SJSA1 (cell line): ENCODE measurements around the gene WFIKKN2. TPM values are rescaled to one million over a fixed set of nuclear protein-coding genes. Genes with fewer than 3 reads are reported as not detected.

ENCODE experiments used
- DNase-seq, 2 experiments: peaks; one replicate each; pipeline ENCODE4 v3.0.0-alpha.2; 2015 to 2020; ENCODE audit warnings: low spot score in 2 of 2, low read depth in 1 of 2
- H3K27ac ChIP-seq: fragments of 250-450 bp; sonication (Bioruptor Pico); 2 replicates; pipeline ENCODE4 v1.5.1; 2020; ENCODE audit warnings: mild to moderate bottlenecking, moderate library complexity
- H3K27me3 ChIP-seq: fragments of 250-450 bp; sonication (Bioruptor Pico); replicated peaks from 2 replicates; pipeline ENCODE4 v1.5.1; 2020; ENCODE audit warnings: mild to moderate bottlenecking, moderate library complexity
- H3K36me3 ChIP-seq: fragments of 250-450 bp; sonication (Bioruptor Pico); 2 replicates; pipeline ENCODE4 v1.5.1; 2020; ENCODE audit warnings: mild to moderate bottlenecking
- H3K4me1 ChIP-seq: fragments of 250-450 bp; sonication (Bioruptor Pico); replicated peaks from 2 replicates; pipeline ENCODE4 v1.6.1; 2021; ENCODE audit warnings: mild to moderate bottlenecking
- H3K4me3 ChIP-seq: fragments of 250-450 bp; sonication (Bioruptor Pico); 2 replicates; pipeline ENCODE4 v1.5.1; 2020; ENCODE audit warnings: mild to moderate bottlenecking
- H3K9me3 ChIP-seq: fragments of 250-450 bp; sonication (Bioruptor Pico); replicated peaks from 2 replicates; pipeline ENCODE4 v1.5.1; 2020; ENCODE audit warnings: mild to moderate bottlenecking
- total RNA-seq: library from RNA; depleted of rRNA; stranded (reverse); fragments of >200 nt; shearing (Covaris generic); gene quantifications from 2 replicates; pipeline ENCODE4 v1.2.3, GENCODE V29; 2014; rRNA removed

The WFIKKN2 gene
- total RNA-seq, 1 experiment from 2014 or later = not detected

DNA sequence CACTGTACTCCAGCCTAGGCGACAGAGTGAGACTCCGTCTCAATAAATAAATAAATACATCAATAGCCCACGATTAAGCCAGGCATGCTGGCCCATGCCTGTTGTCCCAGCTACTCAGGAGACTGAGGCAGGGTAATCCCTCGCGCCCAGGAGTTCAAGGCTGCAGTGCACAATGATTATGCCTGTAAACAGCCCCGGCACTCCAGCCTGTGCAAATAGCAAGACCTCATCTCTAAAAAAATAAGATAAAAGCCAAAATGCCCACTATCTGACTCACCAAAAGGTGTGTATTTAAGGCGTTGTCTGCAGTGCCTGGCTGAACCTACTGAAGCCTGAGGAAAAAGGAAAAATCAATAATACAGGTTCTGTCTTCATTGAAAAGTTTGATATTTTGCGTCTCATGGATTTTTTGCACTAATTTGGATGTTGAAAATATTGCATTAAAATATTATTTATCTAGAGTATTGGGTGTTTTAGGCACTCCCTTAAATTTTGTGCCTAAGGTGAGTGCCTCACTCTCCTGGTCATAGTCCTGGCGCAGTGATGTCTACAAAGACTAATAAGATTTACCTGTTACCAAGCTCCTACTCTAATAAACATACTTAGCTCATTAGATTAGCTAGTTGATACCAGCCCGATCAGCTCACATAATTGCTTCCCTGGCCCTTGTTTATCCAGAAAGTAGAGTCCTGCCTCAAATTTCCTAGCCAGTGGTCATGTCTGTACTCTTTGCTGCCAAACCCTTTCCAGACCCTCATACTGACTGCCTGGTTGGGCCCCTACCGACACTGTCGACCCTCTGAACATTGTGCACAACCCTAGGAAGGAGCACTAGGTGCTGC is 55.5 kb downstream of the WFIKKN2 start:
- no peak overlapping the region for H3K4me3 ChIP-seq
- H3K27me3 ChIP-seq = peaks cover 10% of the 10 kb centered on the region; the same call in 1 of the 2 replicates
- no peaks in the 10 kb centered on the region for H3K36me3 ChIP-seq
- no peak for DNase-seq
- no peak overlapping the region for H3K27ac ChIP-seq
- no peaks in the 10 kb centered on the region; the same call in 1 of the 2 replicates for H3K4me1 ChIP-seq
- H3K9me3 ChIP-seq = no peaks in the 10 kb centered on the region; the same call in 1 of the 2 replicates

DNA sequence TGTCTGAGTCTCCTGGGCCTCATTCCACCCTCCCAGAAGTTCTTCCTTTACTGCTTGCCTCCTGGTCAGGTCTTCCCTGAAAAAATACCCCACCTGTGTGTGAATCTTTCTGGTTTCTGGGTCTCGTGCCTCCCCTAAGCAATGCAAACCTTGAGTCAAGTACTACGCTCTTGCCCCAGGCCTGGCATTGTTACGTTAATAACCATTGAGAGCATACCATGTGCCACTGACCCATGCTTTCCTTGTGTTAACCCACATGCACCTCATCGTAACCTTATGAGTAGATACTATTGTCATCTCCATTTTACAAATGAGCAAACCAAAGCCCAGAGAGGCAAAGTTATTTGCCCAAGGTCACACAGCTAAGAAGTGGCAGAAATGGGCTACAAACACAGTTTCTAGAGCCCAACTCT is 56.2 kb downstream of the WFIKKN2 start:
- H3K4me1 ChIP-seq = no peaks in the 10 kb centered on the region; the same call in 1 of the 2 replicates
- no peaks in the 10 kb centered on the region; the same call in 1 of the 2 replicates for H3K9me3 ChIP-seq
- no peak overlapping the region for H3K27ac ChIP-seq
- no peak overlapping the region for H3K4me3 ChIP-seq
- H3K36me3 ChIP-seq = no peaks in the 10 kb centered on the region
- DNase-seq = no peak
- H3K27me3 ChIP-seq = peaks cover 10% of the 10 kb centered on the region; the same call in 1 of the 2 replicates

Other genes starting within 250 kb of the WFIKKN2 start
- 7.6 and 9.6 TPM in 2 replicates for gene ABCC3, start 200.7 kb upstream of the WFIKKN2 start, total RNA-seq
- gene ANKRD40, start 127.7 kb upstream of the WFIKKN2 start, total RNA-seq = 69.1 and 83.1 TPM in 2 replicates
- 46.4 and 49.6 TPM in 2 replicates for gene LUC7L3, start 116.0 kb upstream of the WFIKKN2 start, total RNA-seq
- not detected in 2 replicates for gene ANKRD40CL, start 68.1 kb upstream of the WFIKKN2 start, total RNA-seq
- 0.28 and 3.1 TPM in 2 replicates for gene TOB1, start 30.8 kb downstream of the WFIKKN2 start, total RNA-seq